IPS-18a (cell line): ENCODE results near the gene MAPK8.

ENCODE experiments used
- H3K27ac ChIP-seq: one replicate; pipeline ENCODE4 v1.5.1; 2013; ENCODE audit warnings: low read length
- H3K27me3 ChIP-seq: one replicate; pipeline ENCODE4 v1.6.1; 2013; ENCODE audit warnings: mild to moderate bottlenecking, low read length; ENCODE audit not compliant: control insufficient read depth, insufficient read depth
- H3K36me3 ChIP-seq: one replicate; pipeline ENCODE4 v1.6.1; 2013; ENCODE audit warnings: low read depth, low read length; ENCODE audit not compliant: control insufficient read depth
- H3K4me1 ChIP-seq: one replicate; pipeline ENCODE4 v1.6.1; 2013; ENCODE audit warnings: low read depth, low read length; ENCODE audit not compliant: control insufficient read depth
- H3K4me3 ChIP-seq: one replicate; pipeline ENCODE4 v1.5.1; 2013; ENCODE audit warnings: low read length
- H3K9ac ChIP-seq: one replicate; pipeline ENCODE4 v1.6.1; 2013; ENCODE audit warnings: mild to moderate bottlenecking, low read length, moderate library complexity
- H3K9me3 ChIP-seq: one replicate; pipeline ENCODE4 v1.6.1; 2013; ENCODE audit warnings: low read depth, low read length; ENCODE audit not compliant: control insufficient read depth

The MAPK8 gene

GRCh38 chr10:48423884-48424283 is 117.4 kb downstream of the MAPK8 start:
- no peak overlapping the region for H3K9ac ChIP-seq
- no peaks in the 10 kb centered on the region for H3K4me1 ChIP-seq
- no peak overlapping the region for H3K27ac ChIP-seq
- no peak overlapping the region for H3K4me3 ChIP-seq
- no peaks in the 10 kb centered on the region for H3K9me3 ChIP-seq
- peaks cover 17% of the 10 kb centered on the region for H3K36me3 ChIP-seq
- no peaks in the 10 kb centered on the region for H3K27me3 ChIP-seq

- Histone ChIP-seq H3K4me3 (no peak overlapping the region), H3K27ac (no peak overlapping the region), H3K36me3 (peaks cover 20% of the 10 kb centered on the region), H3K4me1 (no peaks in the 10 kb centered on the region), H3K27me3 (no peaks in the 10 kb centered on the region), H3K9ac (no peak overlapping the region), H3K9me3 (no peaks in the 10 kb centered on the region)
These were observed 122.4 kb downstream of the MAPK8 start for GRCh38 chr10:48428896-48429295.

GRCh38 chr10:48429309-48429708 is 122.8 kb downstream of the MAPK8 start:
- Histone ChIP-seq H3K4me3 (no peak overlapping the region), H3K4me1 (no peaks in the 10 kb centered on the region), H3K36me3 (peaks cover 20% of the 10 kb centered on the region), H3K27ac (no peak overlapping the region), H3K9ac (no peak overlapping the region), H3K9me3 (no peaks in the 10 kb centered on the region), H3K27me3 (no peaks in the 10 kb centered on the region)

GRCh38 chr10:48430402-48430993 is 124.0 kb downstream of the MAPK8 start:
- Histone ChIP-seq H3K4me3 (no peak overlapping the region), H3K36me3 (peaks cover 20% of the 10 kb centered on the region), H3K27me3 (no peaks in the 10 kb centered on the region), H3K27ac (no peak overlapping the region), H3K4me1 (no peaks in the 10 kb centered on the region), H3K9ac (no peak overlapping the region), H3K9me3 (no peaks in the 10 kb centered on the region)

GRCh38 chr10:48431871-48432270 is 125.4 kb downstream of the MAPK8 start:
- Histone ChIP-seq H3K4me3 (no peak overlapping the region), H3K36me3 (peaks cover 21% of the 10 kb centered on the region), H3K4me1 (no peaks in the 10 kb centered on the region), H3K9me3 (no peaks in the 10 kb centered on the region), H3K27me3 (no peaks in the 10 kb centered on the region), H3K9ac (no peak overlapping the region), H3K27ac (no peak overlapping the region)

GRCh38 chr10:48437546-48437945 is 131.1 kb downstream of the MAPK8 start:
- Histone ChIP-seq H3K27ac (no peak overlapping the region), H3K4me1 (no peaks in the 10 kb centered on the region), H3K9ac (no peak overlapping the region), H3K4me3 (no peak overlapping the region), H3K9me3 (no peaks in the 10 kb centered on the region), H3K36me3 (peaks cover 6% of the 10 kb centered on the region), H3K27me3 (no peaks in the 10 kb centered on the region)

GRCh38 chr10:48439031-48439430 is 132.6 kb downstream of the MAPK8 start:
- no peak overlapping the region for H3K9ac ChIP-seq
- H3K9me3 ChIP-seq = no peaks in the 10 kb centered on the region
- no peaks in the 10 kb centered on the region for H3K27me3 ChIP-seq
- H3K4me1 ChIP-seq = peaks cover 1% of the 10 kb centered on the region
- peaks cover 6% of the 10 kb centered on the region for H3K36me3 ChIP-seq
- no peak overlapping the region for H3K27ac ChIP-seq
- H3K4me3 ChIP-seq = no peak overlapping the region

GRCh38 chr10:48439581-48440041 is 133.1 kb downstream of the MAPK8 start:
- Histone ChIP-seq H3K9me3 (no peaks in the 10 kb centered on the region), H3K4me1 (peaks cover 7% of the 10 kb centered on the region), H3K27ac (no peak overlapping the region), H3K4me3 (no peak overlapping the region), H3K27me3 (no peaks in the 10 kb centered on the region), H3K9ac (no peak overlapping the region), H3K36me3 (peaks cover 6% of the 10 kb centered on the region)

- no peak overlapping the region for H3K4me3 ChIP-seq
- H3K9me3 ChIP-seq = no peaks in the 10 kb centered on the region
- peaks cover 2% of the 10 kb centered on the region for H3K36me3 ChIP-seq
- H3K9ac ChIP-seq = no peak overlapping the region
- no peak overlapping the region for H3K27ac ChIP-seq
- H3K4me1 ChIP-seq = peaks cover 14% of the 10 kb centered on the region
- H3K27me3 ChIP-seq = no peaks in the 10 kb centered on the region
These were observed 134.3 kb downstream of the MAPK8 start for GRCh38 chr10:48440771-48441170.

GRCh38 chr10:48442090-48442808 is 135.8 kb downstream of the MAPK8 start:
- H3K27me3 ChIP-seq = no peaks in the 10 kb centered on the region
- no peak overlapping the region for H3K4me3 ChIP-seq
- H3K4me1 ChIP-seq = peaks cover 14% of the 10 kb centered on the region
- no peak overlapping the region for H3K27ac ChIP-seq
- H3K36me3 ChIP-seq = no peaks in the 10 kb centered on the region
- H3K9me3 ChIP-seq = no peaks in the 10 kb centered on the region
- H3K9ac ChIP-seq = no peak overlapping the region

GRCh38 chr10:48442809-48443177 is 136.3 kb downstream of the MAPK8 start:
- Histone ChIP-seq H3K4me1 (peaks cover 14% of the 10 kb centered on the region), H3K9ac (no peak overlapping the region), H3K4me3 (no peak overlapping the region), H3K27ac (no peak overlapping the region), H3K36me3 (no peaks in the 10 kb centered on the region), H3K27me3 (no peaks in the 10 kb centered on the region), H3K9me3 (no peaks in the 10 kb centered on the region)

- H3K27ac ChIP-seq = no peak overlapping the region
- no peaks in the 10 kb centered on the region for H3K9me3 ChIP-seq
- H3K36me3 ChIP-seq = no peaks in the 10 kb centered on the region
- H3K4me1 ChIP-seq = peaks cover 14% of the 10 kb centered on the region
- H3K27me3 ChIP-seq = no peaks in the 10 kb centered on the region
- H3K4me3 ChIP-seq = no peak overlapping the region
- no peak overlapping the region for H3K9ac ChIP-seq
These were observed 137.8 kb downstream of the MAPK8 start for GRCh38 chr10:48444266-48444665.
